Mesendoderm (in vitro differentiated cells): ENCODE data around the gene DEFB119.
"Not testable (repeated sequence)": the region's sequence is repeated elsewhere in the genome, so short reads cannot be mapped to it uniquely, and the experiment has no call there.

ENCODE experiments used
- DNase-seq: peaks from one replicate; pipeline ENCODE4 v3.0.0; 2013
- H2AK5ac ChIP-seq: 2 replicates; pipeline ENCODE4 v1.6.1; 2013; ENCODE audit warnings: low read length, inconsistent platforms
- H2BK120ac ChIP-seq: 2 replicates; pipeline ENCODE4 v1.6.1; 2013; ENCODE audit warnings: low read depth, mild to moderate bottlenecking, low read length, moderate library complexity, mixed read lengths
- H2BK15ac ChIP-seq: replicated peaks from 2 replicates; pipeline ENCODE4 v1.6.1; 2013; ENCODE audit warnings: low read depth, mild to moderate bottlenecking, moderate library complexity
- H2BK5ac ChIP-seq: 2 replicates; pipeline ENCODE4 v1.6.1; 2013; ENCODE audit warnings: low read length, inconsistent platforms
- H3K18ac ChIP-seq: 2 replicates; pipeline ENCODE4 v1.6.1; 2013; ENCODE audit warnings: mild to moderate bottlenecking, low read length, mixed read lengths
- H3K23ac ChIP-seq: one replicate; pipeline ENCODE4 v1.6.1; 2013; ENCODE audit warnings: low read length
- H3K27ac ChIP-seq: 2 replicates; pipeline ENCODE4 v1.5.1; 2013; ENCODE audit warnings: low read depth, mild to moderate bottlenecking, inconsistent platforms, low read length, moderate library complexity
- H3K27me3 ChIP-seq: 2 replicates; pipeline ENCODE4 v1.6.1; 2013; ENCODE audit warnings: low read length, control low read depth, mild to moderate bottlenecking, inconsistent platforms; ENCODE audit not compliant: insufficient read depth, poor library complexity
- H3K36me3 ChIP-seq: 2 replicates; pipeline ENCODE4 v1.6.1; 2013; ENCODE audit warnings: low read length, inconsistent platforms; ENCODE audit not compliant: control insufficient read depth, insufficient read depth
- H3K4ac ChIP-seq: one replicate; pipeline ENCODE4 v1.6.1; 2013; ENCODE audit warnings: low read depth, mild to moderate bottlenecking, low read length, moderate library complexity
- H3K4me1 ChIP-seq: 2 replicates; pipeline ENCODE4 v1.6.1; 2013; ENCODE audit warnings: low read depth, low read length, inconsistent platforms; ENCODE audit not compliant: control insufficient read depth
- H3K4me2 ChIP-seq: 2 replicates; pipeline ENCODE4 v1.6.1; 2013; ENCODE audit warnings: low read length
- H3K4me3 ChIP-seq: 2 replicates; pipeline ENCODE4 v1.5.1; 2013; ENCODE audit warnings: mild to moderate bottlenecking, low read length
- H3K56ac ChIP-seq: one replicate; pipeline ENCODE4 v1.6.1; 2013; ENCODE audit warnings: low read length
- H3K79me1 ChIP-seq: 2 replicates; pipeline ENCODE4 v1.6.1; 2013; ENCODE audit warnings: low read length, inconsistent platforms
- H3K79me2 ChIP-seq: 2 replicates; pipeline ENCODE4 v1.6.1; 2013; ENCODE audit warnings: mild to moderate bottlenecking, low read length; ENCODE audit not compliant: control insufficient read depth, insufficient read depth
- H3K9ac ChIP-seq: 2 replicates; pipeline ENCODE4 v1.6.1; 2013; ENCODE audit warnings: low read length, inconsistent platforms
- H4K5ac ChIP-seq: one replicate; pipeline ENCODE4 v1.6.1; 2013; ENCODE audit warnings: low read length
- H4K8ac ChIP-seq: one replicate; pipeline ENCODE4 v1.6.1; 2013; ENCODE audit warnings: low read depth, mild to moderate bottlenecking, control low read depth, low read length, moderate library complexity
- WGBS: extraction: QIAGEN DNeasy Blood & Tissue Kit; methylation state at CpG from one replicate; pipeline ENCODE4 v1.1.7; 2013; ENCODE audit warnings: low lambda C conversion rate, missing lambda C conversion rate; ENCODE audit not compliant: insufficient coverage; ENCODE audit errors: extremely low coverage; 5-methylcytosine and 5-hydroxymethylcytosine counted together

The DEFB119 gene

GRCh38 chr20:31392836-31393235 lies 2.4 kb upstream of the DEFB119 start:
- H3K36me3 ChIP-seq, result no peaks in the 10 kb centered on the region
- WGBS, result no CpG with 5 or more reads among the region's 2 CpGs
- H2AK5ac ChIP-seq, result no peak overlapping the region
- H3K4me3 ChIP-seq, result no peak overlapping the region
- no peak overlapping the region for H2BK5ac ChIP-seq
- H4K5ac ChIP-seq, result no peak overlapping the region
- no peak overlapping the region for H3K4ac ChIP-seq
- H3K4me1 ChIP-seq, result no peaks in the 10 kb centered on the region
- H3K27ac ChIP-seq, result no peak overlapping the region
- H3K23ac ChIP-seq, result no peak overlapping the region
- H3K18ac ChIP-seq, result no peak overlapping the region
- H3K79me1 ChIP-seq, result no peaks in the 10 kb centered on the region
- H3K79me2 ChIP-seq, result no peaks in the 10 kb centered on the region
- H3K9ac ChIP-seq, result no peak overlapping the region
- no peak for DNase-seq
- H3K4me2 ChIP-seq, result no peak overlapping the region
- H2BK120ac ChIP-seq, result no peak overlapping the region
- no peak overlapping the region for H2BK15ac ChIP-seq
- no peak overlapping the region for H3K56ac ChIP-seq
- no peak overlapping the region for H4K8ac ChIP-seq
- H3K27me3 ChIP-seq, result no peaks in the 10 kb centered on the region

- Histone ChIP-seq H3K56ac (no peak overlapping the region), H3K79me1 (no peaks in the 10 kb centered on the region), H3K4ac (no peak overlapping the region), H3K27me3 (no peaks in the 10 kb centered on the region), H4K5ac (no peak overlapping the region), H2BK5ac (no peak overlapping the region), H3K18ac (no peak overlapping the region), H3K9ac (no peak overlapping the region), H4K8ac (no peak overlapping the region), H2BK15ac (no peak overlapping the region), H3K23ac (no peak overlapping the region), H3K27ac (no peak overlapping the region), H2BK120ac (no peak overlapping the region), H3K4me3 (no peak overlapping the region), H2AK5ac (no peak overlapping the region), H3K36me3 (no peaks in the 10 kb centered on the region), H3K4me1 (no peaks in the 10 kb centered on the region), H3K79me2 (no peaks in the 10 kb centered on the region), H3K4me2 (no peak overlapping the region)
- DNase-seq, result no peak
- WGBS, result no CpG with 5 or more reads among the region's 2 CpGs
These were observed 16.0 kb downstream of the DEFB119 start for GRCh38 chr20:31374346-31374745.

DNA sequence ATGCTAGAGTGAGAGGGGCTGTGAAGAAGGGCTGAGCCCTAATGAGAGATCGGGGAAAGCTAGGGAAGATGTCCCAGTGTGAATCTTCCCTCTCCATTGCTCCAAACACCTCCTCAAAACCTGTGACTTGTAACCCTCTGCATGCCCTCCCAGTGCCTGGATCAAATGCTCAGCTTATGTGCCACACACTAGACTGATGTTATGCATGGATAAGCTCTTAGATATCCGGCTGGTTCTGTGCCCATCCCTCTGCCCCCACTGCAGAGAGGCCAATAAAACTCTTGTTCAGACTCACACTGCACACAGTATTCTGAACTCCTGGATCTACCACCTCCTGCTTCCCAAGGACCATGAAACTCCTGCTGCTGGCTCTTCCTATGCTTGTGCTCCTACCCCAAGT lies 22.1 kb downstream of the DEFB119 start, which contains the start of gene DEFB118:
Gene DEFB118, plus strand, starts transcription at position 301 of the 400 bp plus-strand sequence. Its CDS starts 50 bp downstream, at position 351.
- Histone ChIP-seq H3K4ac (no peak within 1 kb of the TSS), H3K18ac (no peak within 1 kb of the TSS), H3K79me1 (no peaks in the 10 kb centered on the region), H3K4me1 (no peaks in the 10 kb centered on the region), H3K36me3 (no peaks in the 10 kb centered on the region), H3K27ac (no peak within 1 kb of the TSS), H3K56ac (no peak within 1 kb of the TSS), H3K9ac (no peak within 1 kb of the TSS), H2BK120ac (no peak within 1 kb of the TSS), H2BK5ac (no peak within 1 kb of the TSS), H2BK15ac (no peak within 1 kb of the TSS), H4K5ac (no peak within 1 kb of the TSS), H3K4me3 (no peak within 1 kb of the TSS), H2AK5ac (no peak within 1 kb of the TSS), H3K27me3 (no peaks in the 10 kb centered on the region), H4K8ac (no peak within 1 kb of the TSS), H3K23ac (no peak within 1 kb of the TSS), H3K79me2 (no peaks in the 10 kb centered on the region), H3K4me2 (no peak within 1 kb of the TSS)
- WGBS, result no CpG with 5 or more reads among the region's 2 CpGs
- DNase-seq, result no peak

- H2BK5ac ChIP-seq, H3K9ac ChIP-seq, H3K18ac ChIP-seq, H3K4ac ChIP-seq, H3K36me3 ChIP-seq, H3K56ac ChIP-seq, H3K23ac ChIP-seq, H3K27ac ChIP-seq, H2AK5ac ChIP-seq, H3K27me3 ChIP-seq, DNase-seq, H3K79me2 ChIP-seq, H4K5ac ChIP-seq, H3K79me1 ChIP-seq, H4K8ac ChIP-seq, H3K4me3 ChIP-seq, H3K4me1 ChIP-seq, H2BK120ac ChIP-seq, H3K4me2 ChIP-seq, H2BK15ac ChIP-seq: not testable (repeated sequence)
- no CpG with 5 or more reads among the region's 5 CpGs for WGBS
These were observed 26.1 kb downstream of the DEFB119 start for GRCh38 chr20:31364272-31364671.

DNA sequence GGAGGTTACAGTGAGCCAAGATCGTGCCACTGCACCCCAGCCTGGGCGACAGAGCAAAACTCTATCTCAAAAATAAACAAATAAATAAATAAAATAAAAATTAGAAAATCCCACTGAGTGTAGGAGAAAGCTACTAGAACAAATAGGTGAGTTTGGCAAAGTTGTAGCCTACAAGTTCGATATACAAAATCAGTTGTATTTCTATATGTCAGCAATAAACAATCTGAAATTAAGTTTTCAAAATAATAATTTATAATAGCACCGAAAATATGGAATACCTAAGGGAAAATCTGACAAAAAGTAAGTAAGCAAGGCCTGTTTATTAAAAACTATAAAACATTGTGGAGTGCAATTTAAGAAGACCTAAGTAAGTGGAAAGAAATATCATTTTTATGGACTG lies 27.1 kb downstream of the DEFB119 start:
- no peak overlapping the region for H2BK120ac ChIP-seq
- no peak overlapping the region for H3K4me2 ChIP-seq
- H2BK5ac ChIP-seq, result no peak overlapping the region
- H3K27me3 ChIP-seq, result no peaks in the 10 kb centered on the region
- H3K18ac ChIP-seq, result no peak overlapping the region
- H3K23ac ChIP-seq, result no peak overlapping the region
- no peaks in the 10 kb centered on the region for H3K79me2 ChIP-seq
- H3K4me3 ChIP-seq, result no peak overlapping the region
- no peaks in the 10 kb centered on the region for H3K4me1 ChIP-seq
- H2BK15ac ChIP-seq, result no peak overlapping the region
- H3K79me1 ChIP-seq, result no peaks in the 10 kb centered on the region
- no peak overlapping the region for H3K9ac ChIP-seq
- no peaks in the 10 kb centered on the region for H3K36me3 ChIP-seq
- H3K4ac ChIP-seq, result no peak overlapping the region
- no peak overlapping the region for H4K8ac ChIP-seq
- H3K56ac ChIP-seq, result no peak overlapping the region
- no CpG with 5 or more reads among the region's 4 CpGs for WGBS
- H4K5ac ChIP-seq, result no peak overlapping the region
- H3K27ac ChIP-seq, result no peak overlapping the region
- no peak for DNase-seq
- no peak overlapping the region for H2AK5ac ChIP-seq

- Histone ChIP-seq H3K4me2 (no peak overlapping the region), H3K79me2 (no peaks in the 10 kb centered on the region), H3K23ac (no peak overlapping the region), H3K79me1 (no peaks in the 10 kb centered on the region), H3K27me3 (no peaks in the 10 kb centered on the region), H3K27ac (no peak overlapping the region), H3K4me3 (no peak overlapping the region), H2AK5ac (no peak overlapping the region), H4K5ac (no peak overlapping the region), H3K36me3 (no peaks in the 10 kb centered on the region), H2BK15ac (no peak overlapping the region), H4K8ac (no peak overlapping the region), H3K4ac (no peak overlapping the region), H3K18ac (no peak overlapping the region), H2BK5ac (no peak overlapping the region), H2BK120ac (no peak overlapping the region), H3K9ac (no peak overlapping the region), H3K56ac (no peak overlapping the region), H3K4me1 (no peaks in the 10 kb centered on the region)
- DNase-seq, result no peak
- WGBS, result no CpG with 5 or more reads among the region's 1 CpG
These were observed 34.4 kb downstream of the DEFB119 start for GRCh38 chr20:31355981-31356380.
